T1000 (cell line): ENCODE data around the gene TANGO6.
"Not testable (repeated sequence)": the region's sequence is repeated elsewhere in the genome, so short reads cannot be mapped to it uniquely, and the experiment has no call there.

Experiments used
- DNase-seq: peaks from one replicate; lab custom pipeline; 2025; ENCODE audit warnings: mixed read lengths; lab: John Stamatoyannopoulos, UW

Gene TANGO6

DNA sequence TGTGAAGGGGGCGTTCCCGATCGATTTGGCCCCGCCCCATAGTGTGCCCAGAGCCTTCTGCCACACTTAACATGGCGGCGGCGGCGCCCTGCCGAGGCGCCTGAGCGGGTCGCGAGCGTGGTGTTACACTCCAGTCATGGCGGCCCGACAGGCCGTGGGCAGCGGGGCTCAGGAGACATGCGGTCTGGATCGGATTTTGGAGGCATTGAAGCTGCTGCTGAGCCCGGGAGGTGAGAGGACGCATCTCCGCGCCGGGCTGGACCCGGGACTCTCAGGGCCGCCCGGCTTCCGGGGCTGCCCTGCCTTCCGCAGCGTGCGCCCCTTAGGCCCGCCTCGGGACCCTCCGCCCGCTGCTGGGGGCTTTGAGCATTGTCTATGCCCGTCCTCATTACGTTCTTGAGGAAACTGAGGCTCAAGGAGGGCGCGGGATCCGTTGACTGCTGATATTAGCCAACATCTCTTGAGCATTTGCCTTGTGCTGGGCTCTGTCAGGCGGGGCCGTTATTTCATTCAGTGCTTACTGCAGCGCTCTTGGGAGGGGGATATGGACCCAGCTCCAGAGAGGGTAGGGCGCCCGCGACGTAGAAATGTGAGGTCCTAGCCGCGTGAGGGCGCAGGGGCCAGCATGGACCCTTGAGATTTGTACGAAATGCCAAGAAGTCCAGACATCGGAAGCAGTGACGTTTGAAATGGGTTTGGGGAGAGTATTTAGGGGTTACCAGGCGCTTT lies at the start of gene TANGO6:
TSS of gene TANGO6 (plus strand) at position 50 of the 729 bp plus-strand sequence. CDS start at position 137, 87 bp downstream.
- DNase-seq, result peak; percentile 74

DNA sequence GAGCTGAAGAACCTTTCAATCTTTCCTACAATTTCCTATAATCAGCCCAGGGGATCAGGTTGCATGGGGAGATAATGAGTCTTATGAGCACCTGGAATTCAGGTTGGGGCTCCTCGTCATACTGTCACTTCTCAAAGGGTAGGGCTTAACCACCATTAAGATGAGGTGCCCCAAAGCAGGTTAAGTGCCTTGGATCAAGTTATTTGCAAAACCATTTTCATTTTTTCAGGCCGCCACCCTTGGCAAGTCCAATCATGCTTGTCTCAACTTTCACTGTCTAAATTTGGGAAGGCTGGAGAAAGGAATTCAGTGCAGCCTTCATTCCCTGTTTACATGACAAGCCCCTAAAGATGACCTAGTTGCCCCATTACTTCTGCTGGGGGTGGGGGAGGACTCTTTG lies 44.9 kb upstream of the TANGO6 start:
- DNase-seq, result no peak

DNA sequence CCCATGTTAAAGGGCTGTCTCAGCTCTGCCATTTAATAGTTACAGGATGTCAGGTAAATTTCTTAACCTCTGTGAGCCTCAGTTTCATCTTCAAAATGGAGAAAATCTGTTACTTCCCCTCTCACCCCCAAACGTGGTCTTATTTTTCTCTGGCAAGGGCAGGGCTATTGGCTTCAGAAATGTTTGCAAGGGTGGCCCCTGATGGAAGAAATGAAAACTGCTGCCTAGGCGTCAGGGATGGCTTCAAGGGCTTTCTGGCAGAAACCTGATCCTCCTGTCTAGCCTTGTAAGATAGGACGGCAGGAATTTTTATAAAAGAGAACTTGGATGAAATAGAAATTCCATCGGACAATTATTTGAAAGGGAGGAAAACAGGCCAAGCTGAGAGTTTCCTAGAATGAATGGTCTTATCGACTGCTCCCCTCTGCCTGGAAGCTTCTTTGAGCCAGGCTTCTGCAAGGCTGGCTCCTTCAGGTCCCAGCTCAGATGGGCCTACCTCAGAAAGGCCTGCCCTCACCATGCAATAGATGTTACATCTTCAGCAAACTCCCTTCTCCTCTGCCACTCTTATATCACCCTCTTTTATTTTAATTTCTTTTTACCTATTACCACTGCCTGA lies 43.0 kb upstream of the TANGO6 start:
- peak; percentile 51 for DNase-seq

DNA sequence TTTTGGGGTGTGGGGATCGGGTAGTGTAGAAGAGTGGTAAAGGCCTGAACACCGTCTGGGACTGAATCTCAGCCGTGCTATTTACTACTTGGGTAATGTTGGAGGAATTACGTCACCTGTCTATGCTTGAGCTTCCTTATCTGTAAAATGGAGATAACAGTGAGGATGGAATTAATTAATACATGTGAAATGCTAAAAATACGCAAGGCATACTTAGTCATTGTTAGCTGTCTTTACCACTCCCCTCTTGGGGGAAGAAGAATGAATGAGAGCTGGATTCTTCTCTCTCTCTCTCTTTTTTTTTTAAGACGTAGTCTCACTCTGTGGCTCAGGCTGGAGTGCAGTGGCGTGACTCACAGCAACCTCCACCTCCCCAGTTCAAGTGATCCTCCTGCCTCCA lies 41.1 kb upstream of the TANGO6 start:
- peak; percentile 20 for DNase-seq

DNA sequence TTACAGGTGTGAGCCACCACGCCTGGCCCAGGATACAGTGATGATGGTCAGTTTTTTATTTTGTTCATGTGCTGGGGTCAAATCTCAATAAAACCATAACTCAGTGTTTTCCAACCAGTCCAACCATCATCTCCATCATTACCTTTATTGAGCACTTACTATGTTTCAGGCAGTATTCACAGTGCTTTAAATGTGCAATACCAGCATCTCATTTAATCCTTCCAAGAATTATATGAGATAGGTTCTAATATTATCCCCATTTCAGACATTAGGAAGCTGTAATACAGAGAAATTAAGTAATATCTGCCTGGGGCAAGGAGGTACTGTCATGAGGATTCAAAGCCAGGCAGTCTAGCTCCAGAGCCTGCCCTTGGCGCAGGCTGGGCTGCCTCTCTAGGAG lies 36.9 kb upstream of the TANGO6 start:
- no peak for DNase-seq

DNA sequence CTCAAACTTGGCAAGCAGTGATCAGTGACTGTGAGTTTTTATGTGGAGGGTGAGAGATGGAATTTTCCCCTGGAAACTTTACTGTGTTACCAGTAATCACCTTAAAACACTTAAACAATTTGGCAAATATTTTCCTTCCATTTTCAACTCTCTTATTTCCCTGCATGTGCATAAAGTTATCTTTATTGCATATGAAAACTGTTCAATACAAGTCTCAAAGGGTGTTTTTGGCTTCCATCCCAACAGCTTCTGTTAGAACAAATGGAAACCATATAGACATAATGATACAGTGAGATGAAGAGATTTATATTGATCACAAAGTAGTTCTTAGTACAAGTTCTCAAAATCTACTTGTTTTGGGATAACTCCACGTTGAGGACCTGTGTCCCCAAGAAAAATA lies 36.4 kb upstream of the TANGO6 start:
- no peak for DNase-seq

DNA sequence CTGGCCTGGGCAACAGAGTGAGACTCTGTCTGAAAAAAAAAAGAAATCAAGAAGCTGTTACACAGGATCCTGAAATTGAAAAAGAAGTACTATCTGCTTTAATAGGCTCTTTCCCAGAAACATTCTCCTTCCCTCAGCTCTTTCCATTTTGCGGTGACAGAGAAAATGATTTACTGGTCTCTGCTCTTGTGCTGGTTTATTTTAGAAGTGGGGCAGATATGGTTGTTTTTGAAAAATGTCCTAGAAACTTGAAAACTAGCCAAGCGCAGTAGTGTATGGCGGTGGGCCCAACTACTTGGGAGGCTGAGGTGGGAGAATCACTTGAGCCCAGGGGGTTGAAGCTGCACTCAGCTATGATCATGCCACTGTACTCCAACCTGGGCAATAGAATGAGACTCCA lies 28.8 kb upstream of the TANGO6 start:
- no peak for DNase-seq

DNA sequence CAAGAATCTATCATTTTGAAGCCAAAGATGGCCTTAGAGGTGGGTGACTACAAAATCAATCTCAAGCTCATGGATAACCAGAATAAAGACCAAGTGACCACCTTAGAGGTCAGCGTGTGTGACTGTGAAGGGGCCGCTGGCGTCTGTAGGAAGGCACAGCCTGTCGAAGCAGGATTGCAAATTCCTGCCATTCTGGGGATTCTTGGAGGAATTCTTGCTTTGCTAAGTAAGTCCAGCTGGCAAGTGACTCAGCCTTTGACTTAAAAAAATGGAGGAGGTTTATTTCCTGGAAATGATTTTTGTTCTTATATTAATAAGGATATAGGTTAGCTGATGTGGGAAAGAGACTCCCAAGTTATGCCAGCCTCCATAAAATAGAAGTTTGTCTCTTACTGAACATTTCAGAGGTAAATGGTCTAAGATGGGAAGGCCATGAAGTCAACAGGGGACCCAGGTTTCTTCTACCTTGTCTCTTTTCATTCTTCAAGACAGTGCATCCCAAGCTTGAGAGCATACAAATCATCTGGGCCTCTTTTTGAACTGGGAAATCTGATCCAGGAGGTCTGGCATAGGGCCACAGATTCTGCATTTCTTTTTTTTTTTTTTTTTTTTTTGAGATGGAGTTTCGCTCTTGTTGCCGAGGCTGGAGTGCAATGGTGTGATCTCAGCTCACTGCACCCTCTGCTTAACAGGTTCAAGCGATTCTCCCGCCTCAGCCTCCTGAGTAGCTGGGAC lies 19.8 kb upstream of the TANGO6 start:
- DNase-seq, result peak; percentile 3

DNA sequence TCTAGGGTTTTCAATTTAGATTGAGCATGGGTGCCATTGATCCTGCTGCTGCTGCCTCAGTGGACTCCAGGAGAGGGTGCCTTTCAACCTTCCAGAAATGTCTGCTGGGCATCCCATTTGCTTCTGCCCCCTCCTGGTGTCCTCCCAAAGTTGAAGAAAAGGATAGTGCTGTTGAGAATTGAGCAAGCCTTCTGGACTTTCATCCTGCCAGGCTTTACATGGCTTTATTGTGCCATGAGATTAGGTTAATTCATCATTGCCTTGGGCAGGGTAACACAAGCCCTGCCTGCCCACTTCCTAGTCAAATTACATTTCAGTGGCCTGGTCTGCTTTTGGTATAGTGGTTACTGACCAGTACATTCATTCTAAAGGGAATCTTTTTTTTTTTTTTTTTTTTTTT lies 17.9 kb upstream of the TANGO6 start:
- no peak for DNase-seq

DNA sequence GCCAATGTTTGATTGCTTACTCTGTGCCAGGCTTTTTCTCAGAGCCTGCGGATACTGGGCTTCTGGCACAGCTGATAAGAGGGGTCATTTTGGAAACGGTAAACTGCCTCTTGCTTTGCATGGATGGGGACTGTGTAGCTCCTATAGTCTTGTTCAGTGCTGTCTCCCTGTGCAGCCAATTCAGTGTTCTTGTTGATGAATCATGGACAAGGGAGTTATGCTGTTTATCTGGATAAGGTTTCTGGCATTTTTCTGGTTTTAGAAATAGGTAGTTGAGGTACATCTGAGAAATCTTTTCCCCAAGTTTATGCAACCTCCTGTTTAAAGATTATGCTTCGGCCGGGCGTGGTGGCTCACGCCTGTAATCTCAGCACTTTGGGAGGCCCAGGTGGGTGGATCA lies 16.7 kb upstream of the TANGO6 start:
- DNase-seq, result no peak

DNA sequence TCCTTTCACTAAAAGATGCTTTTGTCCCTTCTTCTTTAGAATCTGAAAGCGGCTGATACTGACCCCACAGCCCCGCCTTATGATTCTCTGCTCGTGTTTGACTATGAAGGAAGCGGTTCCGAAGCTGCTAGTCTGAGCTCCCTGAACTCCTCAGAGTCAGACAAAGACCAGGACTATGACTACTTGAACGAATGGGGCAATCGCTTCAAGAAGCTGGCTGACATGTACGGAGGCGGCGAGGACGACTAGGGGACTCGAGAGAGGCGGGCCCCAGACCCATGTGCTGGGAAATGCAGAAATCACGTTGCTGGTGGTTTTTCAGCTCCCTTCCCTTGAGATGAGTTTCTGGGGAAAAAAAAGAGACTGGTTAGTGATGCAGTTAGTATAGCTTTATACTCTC lies 10.1 kb upstream of the TANGO6 start:
- no peak for DNase-seq

DNA sequence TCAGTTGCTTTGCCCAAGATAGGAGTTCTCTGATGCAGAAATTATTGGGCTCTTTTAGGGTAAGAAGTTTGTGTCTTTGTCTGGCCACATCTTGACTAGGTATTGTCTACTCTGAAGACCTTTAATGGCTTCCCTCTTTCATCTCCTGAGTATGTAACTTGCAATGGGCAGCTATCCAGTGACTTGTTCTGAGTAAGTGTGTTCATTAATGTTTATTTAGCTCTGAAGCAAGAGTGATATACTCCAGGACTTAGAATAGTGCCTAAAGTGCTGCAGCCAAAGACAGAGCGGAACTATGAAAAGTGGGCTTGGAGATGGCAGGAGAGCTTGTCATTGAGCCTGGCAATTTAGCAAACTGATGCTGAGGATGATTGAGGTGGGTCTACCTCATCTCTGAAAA lies 8.8 kb upstream of the TANGO6 start:
- no peak for DNase-seq

DNA sequence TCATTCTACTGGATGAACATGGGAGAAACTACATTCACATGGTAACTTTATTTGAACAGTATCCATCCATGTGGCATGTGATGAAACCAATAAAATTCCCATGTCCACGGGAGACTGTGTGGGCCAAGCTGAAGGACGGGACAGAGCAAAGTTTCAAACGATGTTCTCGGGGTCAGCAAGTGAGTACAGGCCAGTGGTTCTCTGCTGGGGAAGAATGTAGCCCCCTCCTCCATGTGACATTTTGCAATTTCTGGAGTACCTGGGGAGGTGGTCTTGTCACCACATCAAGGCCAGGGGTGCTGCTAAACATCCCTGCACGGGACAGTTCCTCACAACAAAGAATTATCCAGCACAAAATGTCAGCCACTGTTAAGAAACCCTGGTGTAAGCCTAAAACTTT lies 7.4 kb upstream of the TANGO6 start:
- DNase-seq, result no peak

DNA sequence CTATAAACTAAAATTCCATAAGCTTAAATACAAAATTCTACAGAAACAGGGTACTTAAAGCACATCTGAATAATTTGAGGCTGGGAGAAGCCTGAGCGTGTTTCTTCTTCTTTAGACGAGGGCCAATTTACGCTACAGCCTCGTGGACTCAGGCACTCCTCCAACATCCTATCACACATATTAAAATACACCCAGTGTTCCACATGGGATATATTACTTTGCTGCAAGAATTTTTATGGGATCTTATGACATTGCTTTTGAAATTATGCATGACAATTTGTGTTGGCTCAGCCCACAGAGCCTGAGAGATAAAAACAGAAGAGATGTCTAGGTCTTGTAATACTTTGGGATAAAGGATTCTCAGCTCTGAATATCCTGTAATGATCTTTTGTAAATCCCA lies 3.5 kb upstream of the TANGO6 start:
- DNase-seq, result no peak

DNA sequence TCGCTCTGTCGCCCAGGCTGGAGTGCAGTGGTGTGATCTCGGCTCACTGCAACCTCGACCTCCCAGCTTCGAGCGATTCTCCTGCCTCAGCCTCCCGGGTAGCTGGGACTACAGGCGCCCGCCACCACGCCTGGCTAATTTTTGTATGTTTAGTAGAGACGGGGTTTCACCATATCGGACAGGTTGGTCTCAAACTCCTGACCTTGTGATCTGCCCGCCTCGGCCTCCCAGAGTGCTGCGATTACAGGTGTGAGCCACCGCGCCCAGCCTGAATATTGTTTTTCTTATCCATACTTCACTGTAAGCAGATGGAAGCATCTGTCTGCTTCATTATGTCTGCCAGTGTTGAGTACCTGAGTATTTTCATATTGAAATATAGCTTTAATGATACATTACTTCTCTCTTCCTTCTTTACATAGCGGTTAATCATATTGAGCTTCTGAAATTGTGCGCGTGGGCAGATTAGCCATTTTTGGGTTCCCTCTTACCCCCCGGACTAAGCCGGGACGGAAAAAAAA lies 308 bp upstream of the TANGO6 start:
- DNase-seq, result not testable (repeated sequence)

DNA sequence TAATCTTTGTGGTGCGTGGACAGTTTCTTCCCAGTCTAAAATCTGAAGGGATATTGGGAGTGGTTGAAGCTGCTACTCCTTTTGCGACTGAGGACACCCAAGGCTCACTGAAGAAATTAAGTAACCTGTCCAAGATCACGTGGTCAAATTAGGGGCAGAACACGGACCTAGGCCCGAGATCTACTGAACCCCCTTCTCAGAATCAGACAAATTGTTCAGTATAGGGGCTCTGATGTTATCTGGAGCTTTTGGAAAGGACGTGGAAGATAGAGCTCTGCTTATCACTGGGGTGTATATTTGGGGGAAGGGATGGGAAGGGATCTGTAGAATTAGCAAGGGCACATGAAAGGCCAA lies 857 bp downstream of the TANGO6 start:
- DNase-seq, result no peak

DNA sequence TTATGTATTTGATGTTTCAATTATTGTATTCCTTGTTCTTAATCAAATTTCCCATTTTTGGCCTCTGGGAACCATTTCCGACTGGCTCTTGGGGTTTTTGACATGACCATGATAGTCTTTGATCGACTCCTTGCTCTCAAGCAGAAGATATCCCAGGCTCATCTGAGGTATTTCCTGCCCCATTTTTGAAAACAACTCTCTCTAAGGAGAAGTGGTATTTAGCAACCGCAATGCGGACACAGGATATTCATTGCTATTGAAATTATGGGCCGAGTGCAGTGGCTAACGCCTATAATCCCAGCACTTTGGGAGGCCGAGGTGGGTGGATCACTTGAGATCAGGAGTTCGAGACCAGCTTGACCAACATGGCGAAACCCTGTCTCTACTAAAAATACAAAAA lies 5.5 kb downstream of the TANGO6 start:
- no peak for DNase-seq

DNA sequence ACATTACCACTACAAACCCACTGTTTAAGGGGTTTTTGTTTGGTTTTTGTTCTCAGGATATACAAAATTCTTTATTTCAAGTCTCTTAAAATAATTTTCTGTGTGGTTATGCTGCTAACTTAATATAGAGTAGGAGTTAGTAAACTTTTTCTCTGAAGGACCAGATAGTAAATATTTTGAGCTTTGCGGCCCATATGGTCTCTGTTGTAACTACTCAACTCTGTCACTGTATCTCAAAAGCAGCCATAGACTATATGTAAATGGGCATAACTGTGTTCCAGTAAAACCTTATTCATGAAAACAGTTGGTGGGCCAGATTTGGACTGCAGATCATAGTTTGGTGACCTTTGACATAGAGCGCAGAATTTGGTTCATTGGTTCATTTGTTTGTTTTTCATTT lies 7.2 kb downstream of the TANGO6 start:
- DNase-seq, result no peak

DNA sequence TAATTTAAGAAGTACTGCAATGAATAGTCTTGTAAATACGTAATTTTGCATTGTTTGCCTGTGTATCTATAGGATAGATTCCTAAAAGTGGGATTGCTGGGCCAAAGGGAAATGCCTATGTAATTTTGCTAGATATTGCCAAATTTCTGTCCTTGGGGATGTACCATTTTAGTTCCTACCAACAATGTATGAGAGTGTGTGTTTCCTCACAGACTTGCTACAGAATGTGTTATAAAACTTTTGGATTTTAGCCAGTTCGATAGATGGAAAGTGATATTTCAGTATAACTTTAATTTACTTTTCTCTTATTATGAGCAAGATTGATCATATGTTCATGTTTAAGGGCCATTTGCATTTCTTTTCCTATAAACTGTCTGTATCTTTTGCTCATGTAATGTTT lies 8.3 kb downstream of the TANGO6 start:
- no peak for DNase-seq

DNA sequence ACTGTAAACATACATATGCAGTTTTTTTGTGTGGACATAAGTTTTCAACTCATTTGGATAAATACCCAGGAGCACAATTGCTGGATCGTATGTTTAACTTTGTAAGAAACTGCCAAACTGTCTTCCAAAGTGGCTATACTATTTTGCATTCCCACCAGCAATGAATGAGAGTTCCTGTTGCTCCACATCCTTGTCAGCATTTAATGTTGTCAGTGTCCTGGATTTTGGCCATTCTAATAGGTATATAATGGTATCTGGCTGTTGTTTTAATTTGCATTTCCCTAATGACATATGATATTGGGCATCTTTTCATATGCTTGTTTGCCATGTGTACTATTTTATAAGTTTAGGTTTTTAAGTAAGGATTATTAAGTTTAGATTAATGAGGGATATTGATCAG lies 14.1 kb downstream of the TANGO6 start:
- DNase-seq, result no peak

DNA sequence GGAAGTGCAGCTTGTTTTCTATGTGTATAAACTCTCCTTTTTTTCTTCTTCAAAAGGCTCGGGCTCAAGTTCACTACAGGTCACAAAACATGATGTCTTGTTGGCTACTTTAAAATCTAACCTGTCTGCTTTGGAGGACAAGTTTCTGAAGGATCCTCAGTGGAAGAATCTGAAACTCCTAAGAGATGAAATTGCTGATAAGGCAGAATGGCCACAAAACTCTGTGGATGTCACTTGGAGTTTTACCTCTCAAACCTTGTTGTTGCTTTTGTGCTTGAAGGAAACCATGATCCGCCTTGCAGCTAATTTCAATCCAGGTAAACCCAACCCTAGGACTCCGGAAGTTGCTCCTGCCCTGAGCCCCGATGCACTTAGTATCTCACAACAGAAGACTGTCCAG lies 16.5 kb downstream of the TANGO6 start:
- no peak for DNase-seq

DNA sequence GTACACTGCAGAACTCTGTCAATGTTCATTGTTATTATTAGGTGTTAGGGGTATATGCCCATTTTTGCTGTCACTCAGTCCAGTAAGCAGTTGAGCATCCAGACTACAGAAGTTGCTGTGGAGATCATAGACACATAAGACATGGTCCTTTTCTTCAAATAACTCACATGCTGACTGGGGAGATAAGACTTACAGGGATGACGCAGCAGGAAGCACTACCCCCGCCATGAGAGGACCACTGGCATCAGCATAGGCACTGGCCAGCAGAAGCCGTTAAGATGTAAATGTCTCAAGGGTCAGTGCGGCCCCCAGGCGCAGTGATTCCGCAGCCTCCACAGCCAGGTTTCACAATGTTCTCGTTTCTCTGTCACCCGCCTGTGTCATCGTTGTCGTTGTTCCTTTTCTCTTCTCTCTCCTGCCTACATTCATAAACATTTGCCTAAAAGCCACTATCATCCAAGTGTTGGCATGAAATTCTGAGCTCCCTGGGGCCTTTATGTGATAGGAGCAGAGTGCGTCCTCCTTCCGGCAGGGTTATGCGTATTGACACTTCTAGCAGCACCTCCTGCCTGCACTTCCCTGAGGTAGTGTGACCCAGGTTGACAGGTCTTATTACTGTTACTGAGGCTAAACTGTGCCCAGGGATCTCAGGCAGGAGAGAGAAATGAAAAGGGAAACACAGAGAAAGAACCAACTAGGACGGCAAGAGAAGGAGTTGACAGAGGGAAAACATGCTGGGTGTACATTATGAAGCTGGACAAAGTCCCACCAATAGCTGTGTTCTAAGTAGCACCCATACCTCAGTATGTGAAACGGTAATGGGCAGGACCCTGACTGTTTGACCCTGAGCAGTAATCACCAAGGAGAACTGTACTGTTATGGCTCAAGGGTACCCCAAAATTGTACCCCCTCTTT lies 17.9 kb downstream of the TANGO6 start:
- DNase-seq, result no peak
